Panc1 (cell line): ENCODE measurements around the gene UBL4B. TPM values are rescaled to one million over a fixed set of nuclear protein-coding genes. Genes with fewer than 3 reads are reported as not detected.

Experiments used
- ATAC-seq: fragments of 200-7000 bp; cut with Tn5 transposase; 2 replicates; pipeline ENCODE4 v1.9.1; 2020; ENCODE audit warnings: mild to moderate bottlenecking, moderate library complexity
- BruUV-seq: library from RNA; stranded (reverse); fragments of 400-500 nt; replicated peaks from 2 replicates; lab custom pipeline; 2021; lab: Mats Ljungman, UMichigan
- CTCF ChIA-PET: fragments of 300-600 bp; sonication (Branson Sonifier 250); formaldehyde crosslinking; loops from one replicate; lab custom pipeline; 2022; ENCODE audit warnings: antibody characterized with exemption; lab: Charles Lee
- POLR2A ChIA-PET: fragments of 300-600 bp; sonication (Branson Sonifier 250); formaldehyde crosslinking; loops from one replicate; lab custom pipeline; 2022; ENCODE audit warnings: antibody characterized with exemption; lab: Charles Lee
- DNase-seq: peaks from one replicate; pipeline ENCODE4 v3.0.0-alpha.2; 2010; ENCODE audit warnings: low read depth, low spot score
- H3K27ac ChIP-seq: 2 replicates; pipeline ENCODE4 v1.5.1; 2011; ENCODE audit warnings: mild to moderate bottlenecking, low read length, inconsistent platforms
- H3K27me3 ChIP-seq: fragments of 200-500 bp; sonication (Bioruptor generic); 2 replicates; pipeline ENCODE4 v1.6.0; 2014; ENCODE audit warnings: low read length, inconsistent platforms; ENCODE audit not compliant: control insufficient read depth, insufficient read depth
- H3K36me3 ChIP-seq: fragments of 200-500 bp; sonication (Bioruptor generic); 2 replicates; pipeline ENCODE4 v1.5.1; 2014; ENCODE audit warnings: inconsistent platforms, mild to moderate bottlenecking, low read length, moderate library complexity; ENCODE audit not compliant: control insufficient read depth, insufficient read depth
- H3K4me1 ChIP-seq: 2 replicates; pipeline ENCODE4 v1.5.1; 2011; ENCODE audit warnings: inconsistent platforms, mild to moderate bottlenecking, low read length, moderate library complexity; ENCODE audit not compliant: control insufficient read depth, insufficient read depth
- H3K4me3 ChIP-seq, 2 experiments: 2 replicates each; pipeline ENCODE4 v1.5.1; 2011 to 2012; ENCODE audit warnings: low read depth in 2 of 2, low read length in 2 of 2, mild to moderate bottlenecking in 2 of 2, inconsistent platforms in 1 of 2, moderate library complexity in 1 of 2
- H3K9me3 ChIP-seq: fragments of 200-500 bp; sonication (Bioruptor generic); 2 replicates; pipeline ENCODE4 v1.5.1; 2014; ENCODE audit warnings: low read depth, mild to moderate bottlenecking, inconsistent platforms, low read length, moderate library complexity; ENCODE audit not compliant: control insufficient read depth, insufficient read depth
- POLR2AphosphoS5 ChIP-seq: IDR thresholded peaks from 2 replicates; pipeline ENCODE4 v1.6.1; 2012; ENCODE audit warnings: mild to moderate bottlenecking, low read depth, low read length, moderate library complexity
- REST ChIP-seq, 2 experiments: IDR thresholded peaks; 2 replicates each; pipeline ENCODE4 v1.6.1; 2011 to 2012; ENCODE audit warnings: low read depth in 2 of 2, control low read depth in 1 of 2, low read length in 1 of 2, mild to moderate bottlenecking in 1 of 2, moderate library complexity in 1 of 2; ENCODE audit not compliant: insufficient read depth in 1 of 2
- SIN3A ChIP-seq: IDR thresholded peaks from 2 replicates; pipeline ENCODE4 v1.6.1; 2012; ENCODE audit warnings: low read depth, mild to moderate bottlenecking, low read length, moderate library complexity, borderline replicate concordance; ENCODE audit not compliant: insufficient read depth
- TCF7L2 ChIP-seq: IDR thresholded peaks from 2 replicates; pipeline ENCODE4 v1.6.1; 2011; ENCODE audit warnings: mild to moderate bottlenecking, low read depth, low read length, inconsistent platforms
- in situ Hi-C: cut with HindIII; loops from 2 replicates; pipeline ENCODE4 v1.10.0; 2016; ENCODE audit warnings: low sequenced_read_pairs, low pct_unique_long_range_greater_than_20kb
- intact Hi-C: fragments of 100-400 bp; cut with micrococcal nuclease; formaldehyde crosslinking; loops from one replicate; pipeline ENCODE4 v1.10.0; 2022; ENCODE audit not compliant: unreplicated experiment
- total RNA-seq: library from RNA; stranded (reverse); gene quantifications from one replicate; pipeline ENCODE4 v1.2.1, GENCODE V29; 2021; ENCODE audit not compliant: unreplicated experiment
- TF ChIP-seq, protein P1 (sequence below): fragments of 450-650 bp; IDR thresholded peaks from 2 replicates; pipeline ENCODE4 v1.5.1; 2017; ENCODE audit warnings: mild to moderate bottlenecking

UBL4B gene
- total RNA-seq, 1 experiment from 2014 or later, result not detected

- TF ChIP-seq REST (IDR thresholded peaks at IDR 0.05; ENCODE audit: insufficient read depth in 1 of 2, low read depth in 2 of 2, low read length in 1 of 2) (no peak), SIN3A (no peak), TCF7L2 (no peak), POLR2AphosphoS5 (no peak)
- TF ChIP-seq, protein P1, sequence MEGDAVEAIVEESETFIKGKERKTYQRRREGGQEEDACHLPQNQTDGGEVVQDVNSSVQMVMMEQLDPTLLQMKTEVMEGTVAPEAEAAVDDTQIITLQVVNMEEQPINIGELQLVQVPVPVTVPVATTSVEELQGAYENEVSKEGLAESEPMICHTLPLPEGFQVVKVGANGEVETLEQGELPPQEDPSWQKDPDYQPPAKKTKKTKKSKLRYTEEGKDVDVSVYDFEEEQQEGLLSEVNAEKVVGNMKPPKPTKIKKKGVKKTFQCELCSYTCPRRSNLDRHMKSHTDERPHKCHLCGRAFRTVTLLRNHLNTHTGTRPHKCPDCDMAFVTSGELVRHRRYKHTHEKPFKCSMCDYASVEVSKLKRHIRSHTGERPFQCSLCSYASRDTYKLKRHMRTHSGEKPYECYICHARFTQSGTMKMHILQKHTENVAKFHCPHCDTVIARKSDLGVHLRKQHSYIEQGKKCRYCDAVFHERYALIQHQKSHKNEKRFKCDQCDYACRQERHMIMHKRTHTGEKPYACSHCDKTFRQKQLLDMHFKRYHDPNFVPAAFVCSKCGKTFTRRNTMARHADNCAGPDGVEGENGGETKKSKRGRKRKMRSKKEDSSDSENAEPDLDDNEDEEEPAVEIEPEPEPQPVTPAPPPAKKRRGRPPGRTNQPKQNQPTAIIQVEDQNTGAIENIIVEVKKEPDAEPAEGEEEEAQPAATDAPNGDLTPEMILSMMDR, result no peak
- no peak overlapping the region for H3K27ac ChIP-seq
- BruUV-seq, result no TSS peak
- intact Hi-C loops (no loop called here), in situ Hi-C loops (no loop called here)
- DNase-seq (no peak), ATAC-seq (no peak)
- H3K9me3 ChIP-seq, result no peaks in the 10 kb centered on the region
- POLR2A ChIA-PET, result no interaction called here
- CTCF ChIA-PET, result no interaction called here
- H3K4me1 ChIP-seq, result no peaks in the 10 kb centered on the region
- no peaks in the 10 kb centered on the region for H3K27me3 ChIP-seq
- no peak overlapping the region for H3K4me3 ChIP-seq
- H3K36me3 ChIP-seq, result no peaks in the 10 kb centered on the region
Measured at GRCh38 chr1:110120960-110121561, 8.8 kb downstream of the UBL4B start.

DNA sequence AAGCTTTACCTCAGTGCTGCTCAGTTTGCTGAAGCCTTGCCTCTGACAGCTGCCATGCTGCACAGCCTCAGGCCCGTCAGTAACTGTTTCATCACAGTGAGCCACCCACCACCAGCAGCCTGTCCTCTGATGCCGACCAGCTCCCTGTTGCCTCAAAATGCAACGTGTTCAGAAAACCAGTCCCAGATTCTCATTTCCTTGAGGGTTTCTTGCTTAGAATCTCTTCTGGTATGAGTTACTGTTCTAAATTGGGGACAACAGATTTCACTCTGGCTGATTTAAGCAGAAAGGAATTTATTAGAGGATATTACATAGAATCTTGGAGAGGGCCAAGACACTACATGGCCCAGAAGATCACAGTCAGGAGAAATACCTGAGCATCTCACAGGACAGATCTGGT is 11.0 kb downstream of the UBL4B start:
- POLR2A ChIA-PET, result no interaction called here

More for the DNA sequence above, 11.0 kb downstream of the UBL4B start:
- no peaks in the 10 kb centered on the region for H3K27me3 ChIP-seq
- no peak overlapping the region for H3K4me3 ChIP-seq
- H3K4me1 ChIP-seq, result no peaks in the 10 kb centered on the region
- in situ Hi-C loops, result no loop called here
- intact Hi-C loops, result no loop called here
- no peaks in the 10 kb centered on the region for H3K36me3 ChIP-seq
- no peak overlapping the region for H3K27ac ChIP-seq
- ATAC-seq, result no peak
- TF ChIP-seq, protein P1, result no peak
- no peak for TF ChIP-seq POLR2AphosphoS5
- no peak for TF ChIP-seq REST (IDR thresholded peaks at IDR 0.05; ENCODE audit: insufficient read depth in 1 of 2, low read depth in 2 of 2, low read length in 1 of 2)
- no peak for TF ChIP-seq SIN3A
- TF ChIP-seq TCF7L2, result no peak
- CTCF ChIA-PET, result no interaction called here
- no TSS peak for BruUV-seq
- no peaks in the 10 kb centered on the region for H3K9me3 ChIP-seq
- DNase-seq, result no peak
